GM18868 (cell line): ENCODE data around the gene ZFP69B.
"Not testable (repeated sequence)": the region's sequence is repeated elsewhere in the genome, so short reads cannot be mapped to it uniquely, and the experiment has no call there.

ENCODE experiments used
- ATAC-seq: cut with Tn5 transposase; IDR thresholded peaks from one replicate; pipeline ENCODE4 v1.9.1; 2021; ENCODE audit warnings: mild to moderate bottlenecking, moderate library complexity; ENCODE audit not compliant: unreplicated experiment

ZFP69B gene

DNA sequence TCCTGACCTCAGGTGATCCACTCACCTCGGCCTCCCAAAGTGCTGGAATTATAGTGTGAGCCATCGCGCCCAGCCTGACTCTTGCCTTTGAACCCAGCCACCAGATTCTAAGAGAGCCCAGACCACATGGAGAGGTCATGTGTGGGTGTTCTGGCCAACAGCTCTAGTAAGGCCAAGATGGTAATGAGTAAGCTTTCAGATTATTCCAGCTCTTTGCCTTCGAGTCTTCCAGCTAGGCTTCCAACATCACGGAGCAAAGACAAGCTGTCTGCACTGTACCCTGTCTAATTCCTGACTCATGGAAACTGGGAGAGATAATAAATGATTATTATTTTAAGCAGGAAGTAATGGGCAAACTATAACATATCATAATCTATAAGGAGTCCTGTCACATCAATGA lies 14.8 kb upstream of the ZFP69B start:
- no peak for ATAC-seq

DNA sequence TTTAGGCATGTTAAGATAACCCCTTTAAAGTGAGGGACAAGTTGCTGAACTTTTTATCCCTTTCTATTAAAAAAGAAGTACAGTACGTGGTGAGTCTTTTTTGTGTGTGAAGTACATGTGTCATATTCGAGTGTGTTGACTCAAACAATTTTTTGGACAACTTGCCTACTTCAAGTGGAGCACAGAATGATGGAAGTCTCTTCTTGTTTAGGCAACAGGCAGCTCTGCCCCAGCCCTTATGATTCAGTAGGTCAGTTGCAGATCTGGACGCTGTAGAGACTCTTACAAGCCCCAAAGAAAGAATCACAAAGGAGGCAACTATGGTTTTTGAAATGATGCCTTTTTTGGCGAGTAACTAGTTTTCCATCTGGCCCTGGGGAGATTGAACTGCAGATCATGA lies 14.4 kb upstream of the ZFP69B start:
- no peak for ATAC-seq

- ATAC-seq, result no peak
These were observed 11.8 kb upstream of the ZFP69B start for GRCh38 chr1:40438391-40439015.

- no peak for ATAC-seq
These were observed 11.0 kb upstream of the ZFP69B start for GRCh38 chr1:40439247-40439646.

- peak; percentile 42 for ATAC-seq
These were observed 390 bp downstream of the ZFP69B start for GRCh38 chr1:40450495-40451237.

DNA sequence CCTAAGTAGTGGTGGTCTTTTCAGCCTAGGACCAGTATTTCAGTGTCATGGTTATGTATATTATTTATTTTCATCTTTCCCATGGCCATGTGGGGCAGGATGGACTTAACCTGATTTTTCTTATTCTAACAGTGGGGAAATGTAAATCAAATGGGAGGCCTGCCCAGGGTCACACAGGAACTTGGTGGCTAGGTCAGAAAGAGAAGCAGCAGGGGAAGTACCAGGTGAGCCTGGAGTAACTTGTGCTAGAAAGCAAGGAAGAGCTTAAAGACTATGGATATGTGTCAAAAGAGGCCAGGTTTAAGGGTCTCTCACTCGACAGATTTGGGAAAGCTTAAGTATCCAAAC lies 936 bp downstream of the ZFP69B start:
- ATAC-seq, result peak; percentile 16

DNA sequence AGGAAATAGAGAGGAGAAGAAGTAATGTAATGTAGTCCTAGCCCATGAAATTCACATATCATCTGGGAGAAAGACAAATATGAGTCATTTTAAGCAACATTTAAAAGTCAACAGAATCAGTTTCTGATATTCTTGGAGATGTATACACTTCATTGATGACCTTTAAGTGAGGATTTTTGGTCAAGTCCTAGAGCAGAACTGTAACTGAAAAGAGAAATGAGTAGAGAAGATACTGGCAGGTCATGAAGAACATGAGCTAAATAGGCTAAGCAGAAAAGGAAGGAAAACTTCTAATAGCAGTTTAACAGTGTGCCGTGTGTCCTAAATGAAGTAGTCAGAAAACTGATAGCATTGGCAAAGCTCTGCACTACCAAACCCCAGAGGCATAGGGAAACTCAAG lies 4.6 kb downstream of the ZFP69B start:
- no peak for ATAC-seq

DNA sequence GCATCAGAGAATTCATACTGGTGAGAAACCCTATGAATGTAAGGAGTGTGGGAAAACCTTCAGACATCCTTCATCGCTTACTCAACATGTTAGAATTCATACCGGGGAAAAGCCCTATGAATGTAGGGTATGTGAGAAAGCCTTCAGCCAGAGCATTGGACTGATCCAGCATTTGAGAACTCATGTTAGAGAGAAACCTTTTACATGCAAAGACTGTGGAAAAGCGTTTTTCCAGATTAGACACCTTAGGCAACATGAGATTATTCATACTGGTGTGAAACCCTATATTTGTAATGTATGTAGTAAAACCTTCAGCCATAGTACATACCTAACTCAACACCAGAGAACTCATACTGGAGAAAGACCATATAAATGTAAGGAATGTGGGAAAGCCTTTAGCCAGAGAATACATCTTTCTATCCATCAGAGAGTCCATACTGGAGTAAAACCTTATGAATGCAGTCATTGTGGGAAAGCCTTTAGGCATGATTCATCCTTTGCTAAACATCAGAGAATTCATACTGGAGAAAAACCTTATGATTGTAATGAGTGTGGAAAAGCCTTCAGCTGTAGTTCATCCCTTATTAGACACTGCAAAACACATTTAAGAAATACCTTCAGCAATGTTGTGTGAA lies 12.8 kb downstream of the ZFP69B start:
- no peak for ATAC-seq

DNA sequence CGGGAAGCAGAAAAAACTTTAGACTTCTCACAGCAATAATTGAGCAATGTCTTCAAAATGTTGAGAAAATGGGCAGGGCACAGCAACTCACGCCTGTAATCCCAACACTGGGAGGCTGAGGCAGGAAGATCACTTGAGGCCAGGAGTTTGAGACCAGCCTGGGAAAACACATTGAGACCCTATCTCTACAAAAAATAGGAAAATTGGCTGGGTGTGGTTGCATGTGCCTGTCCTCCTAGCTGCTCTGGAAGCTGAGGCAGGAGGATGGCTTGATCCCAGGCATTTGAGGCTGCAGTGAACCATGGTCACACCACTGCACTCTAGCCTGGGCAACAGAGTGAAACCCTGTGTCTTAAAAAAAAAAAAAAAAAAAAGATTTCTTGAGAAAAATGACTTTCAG lies 19.1 kb downstream of the ZFP69B start:
- ATAC-seq, result no peak

GRCh38 chr1:40475268-40475667 lies 25.0 kb downstream of the ZFP69B start:
- ATAC-seq, result no peak

DNA sequence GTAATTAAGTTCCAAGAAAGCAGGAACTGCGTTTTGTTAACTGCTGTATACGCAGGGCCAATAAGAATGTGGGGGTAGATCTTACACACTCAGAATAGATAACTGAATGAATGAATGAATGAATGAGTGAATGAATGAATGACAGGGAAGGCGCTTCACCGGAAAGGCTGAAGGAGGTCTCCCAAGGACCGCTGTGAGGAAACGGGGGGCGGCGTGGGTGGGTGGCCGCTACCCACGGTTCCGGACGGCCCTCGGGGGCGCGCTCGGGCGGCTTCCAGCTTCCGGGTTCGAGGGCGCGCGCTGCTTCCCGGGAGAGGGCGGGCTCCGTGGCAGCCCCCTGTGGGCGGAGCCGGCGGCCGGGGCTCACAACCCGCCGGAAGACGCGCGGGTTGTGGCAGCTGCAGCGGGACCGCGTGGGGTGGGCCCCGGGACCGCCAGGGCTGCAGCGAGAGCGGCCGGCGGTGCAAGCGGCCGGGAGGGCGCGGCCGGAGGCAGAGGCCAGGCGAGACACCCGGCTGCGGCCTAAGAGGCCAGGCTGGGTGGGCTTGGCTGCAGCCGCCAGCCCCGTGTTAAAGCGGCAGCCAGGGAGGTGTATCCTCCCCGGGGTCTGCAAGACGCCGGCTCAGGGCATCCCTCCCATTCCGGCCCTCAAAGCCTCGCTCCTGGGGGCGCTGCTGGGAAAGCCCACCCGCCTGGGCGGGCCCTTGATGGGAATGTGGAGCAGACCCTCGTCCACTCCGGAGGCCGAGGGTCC lies 26.8 kb downstream of the ZFP69B start, which contains the start of gene ZFP69:
ZFP69 (plus strand) TSS at position 367 of the 754 bp plus-strand sequence. CDS start 2,072 bp downstream, outside the sequence.
- ATAC-seq, result peak; percentile 71

DNA sequence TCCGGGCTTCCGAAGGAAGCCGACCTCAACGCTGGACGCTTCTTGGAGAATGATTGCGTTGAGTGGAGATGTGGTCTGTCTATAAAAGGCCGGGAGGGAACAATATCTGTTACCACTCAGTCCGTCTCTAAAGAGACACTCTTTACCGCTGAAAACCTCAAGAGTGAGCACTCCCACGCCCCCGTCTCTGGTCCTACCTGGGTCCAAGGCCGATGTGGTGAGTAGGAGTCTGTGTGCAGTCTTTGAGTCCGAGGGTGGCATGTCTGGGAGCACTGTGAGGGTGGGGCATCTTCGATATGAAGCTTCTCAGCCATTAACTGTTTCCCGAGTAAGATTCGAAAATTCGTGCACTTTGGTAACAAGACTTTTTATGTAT lies 27.4 kb downstream of the ZFP69B start:
- ATAC-seq, result peak; percentile 21

DNA sequence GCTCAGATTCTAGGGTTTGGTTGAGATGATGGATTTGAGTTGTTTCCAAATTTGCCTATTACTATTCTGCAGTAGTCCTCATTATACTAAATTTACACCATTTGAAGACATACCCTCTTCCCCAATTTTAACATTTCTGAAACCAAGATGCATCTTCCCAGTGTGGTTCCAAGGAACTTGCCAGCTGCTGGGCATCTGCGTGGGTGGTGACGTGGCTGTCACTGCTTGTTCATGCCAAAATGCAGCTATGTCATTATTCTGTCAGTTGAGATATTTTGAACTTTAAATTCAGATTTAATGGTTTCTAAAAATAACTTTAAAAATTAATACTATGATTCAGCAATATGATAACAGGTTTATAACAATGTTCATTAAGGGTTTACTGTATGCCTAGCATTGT lies 28.0 kb downstream of the ZFP69B start:
- ATAC-seq, result no peak

DNA sequence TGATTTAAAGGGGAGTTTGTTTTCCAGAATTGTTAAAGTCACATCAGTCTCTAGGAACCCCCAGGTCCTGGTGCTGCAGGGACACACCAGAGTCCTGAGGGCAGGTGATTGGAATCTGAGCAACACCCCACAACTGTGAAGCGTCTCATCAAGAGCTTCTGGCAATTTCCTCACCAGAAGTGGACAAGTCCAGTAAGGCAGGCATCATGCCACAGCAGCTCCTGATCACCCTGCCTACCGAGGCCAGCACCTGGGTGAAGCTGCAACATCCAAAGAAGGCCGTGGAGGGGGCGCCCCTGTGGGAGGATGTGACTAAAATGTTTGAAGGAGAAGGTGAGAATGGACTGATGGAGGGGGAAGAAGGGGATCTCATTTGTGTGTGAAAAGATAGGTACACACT lies 28.9 kb downstream of the ZFP69B start:
- no peak for ATAC-seq

DNA sequence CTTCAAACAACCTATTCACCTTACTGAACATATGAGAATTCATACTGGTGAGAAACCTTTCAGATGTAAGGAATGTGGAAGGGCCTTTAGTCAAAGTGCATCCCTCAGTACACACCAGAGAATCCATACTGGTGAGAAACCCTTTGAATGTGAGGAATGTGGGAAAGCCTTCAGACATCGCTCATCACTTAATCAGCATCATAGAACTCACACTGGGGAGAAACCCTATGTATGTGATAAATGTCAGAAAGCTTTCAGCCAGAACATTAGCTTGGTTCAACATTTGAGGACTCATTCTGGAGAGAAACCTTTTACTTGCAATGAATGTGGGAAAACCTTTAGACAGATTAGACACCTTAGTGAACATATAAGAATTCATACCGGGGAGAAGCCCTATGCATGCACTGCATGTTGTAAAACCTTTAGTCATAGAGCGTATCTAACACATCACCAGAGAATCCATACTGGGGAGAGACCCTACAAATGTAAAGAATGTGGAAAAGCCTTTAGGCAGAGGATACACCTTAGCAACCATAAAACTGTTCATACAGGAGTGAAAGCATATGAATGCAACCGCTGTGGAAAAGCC lies 45.1 kb downstream of the ZFP69B start:
- ATAC-seq, result no peak

DNA sequence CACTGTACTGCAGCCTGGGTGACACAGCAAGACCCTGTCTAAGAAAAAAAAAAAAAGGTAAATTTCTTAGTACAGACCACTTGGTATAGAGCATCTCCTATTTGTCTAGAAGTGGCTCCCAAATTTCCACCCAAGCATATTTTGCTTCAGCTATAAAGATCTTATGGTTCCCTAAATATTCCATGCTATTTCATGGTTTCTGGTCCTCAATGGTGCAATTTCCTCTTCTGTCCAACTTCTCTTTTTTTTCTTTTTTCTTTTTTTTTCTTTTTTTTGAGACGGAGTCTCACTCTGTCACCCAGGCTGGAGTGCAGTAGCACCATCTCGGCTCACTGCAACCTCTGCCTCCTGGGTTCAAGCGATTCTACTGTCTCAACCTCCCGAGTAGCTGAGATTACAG lies 52.4 kb downstream of the ZFP69B start:
- ATAC-seq, result not testable (repeated sequence)

DNA sequence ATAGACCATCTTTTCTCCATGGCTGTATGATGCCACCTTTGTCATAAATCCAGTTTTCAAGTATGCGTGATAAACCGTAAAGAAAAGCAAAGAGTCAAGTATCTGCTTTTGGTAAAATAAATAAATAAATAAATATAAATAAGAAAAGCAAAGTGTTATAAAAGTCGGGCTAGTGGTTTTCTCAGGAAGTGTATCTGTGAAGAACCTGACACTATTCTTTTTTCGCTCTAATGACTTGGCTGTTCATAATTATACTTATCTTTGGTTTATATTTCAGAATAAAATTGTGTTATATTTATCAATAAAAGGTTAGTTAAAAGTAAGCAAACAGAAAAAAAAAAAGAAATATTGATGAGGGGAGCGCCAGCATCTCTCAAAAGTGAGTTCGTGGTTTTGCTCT lies 57.7 kb downstream of the ZFP69B start:
- ATAC-seq, result no peak

DNA sequence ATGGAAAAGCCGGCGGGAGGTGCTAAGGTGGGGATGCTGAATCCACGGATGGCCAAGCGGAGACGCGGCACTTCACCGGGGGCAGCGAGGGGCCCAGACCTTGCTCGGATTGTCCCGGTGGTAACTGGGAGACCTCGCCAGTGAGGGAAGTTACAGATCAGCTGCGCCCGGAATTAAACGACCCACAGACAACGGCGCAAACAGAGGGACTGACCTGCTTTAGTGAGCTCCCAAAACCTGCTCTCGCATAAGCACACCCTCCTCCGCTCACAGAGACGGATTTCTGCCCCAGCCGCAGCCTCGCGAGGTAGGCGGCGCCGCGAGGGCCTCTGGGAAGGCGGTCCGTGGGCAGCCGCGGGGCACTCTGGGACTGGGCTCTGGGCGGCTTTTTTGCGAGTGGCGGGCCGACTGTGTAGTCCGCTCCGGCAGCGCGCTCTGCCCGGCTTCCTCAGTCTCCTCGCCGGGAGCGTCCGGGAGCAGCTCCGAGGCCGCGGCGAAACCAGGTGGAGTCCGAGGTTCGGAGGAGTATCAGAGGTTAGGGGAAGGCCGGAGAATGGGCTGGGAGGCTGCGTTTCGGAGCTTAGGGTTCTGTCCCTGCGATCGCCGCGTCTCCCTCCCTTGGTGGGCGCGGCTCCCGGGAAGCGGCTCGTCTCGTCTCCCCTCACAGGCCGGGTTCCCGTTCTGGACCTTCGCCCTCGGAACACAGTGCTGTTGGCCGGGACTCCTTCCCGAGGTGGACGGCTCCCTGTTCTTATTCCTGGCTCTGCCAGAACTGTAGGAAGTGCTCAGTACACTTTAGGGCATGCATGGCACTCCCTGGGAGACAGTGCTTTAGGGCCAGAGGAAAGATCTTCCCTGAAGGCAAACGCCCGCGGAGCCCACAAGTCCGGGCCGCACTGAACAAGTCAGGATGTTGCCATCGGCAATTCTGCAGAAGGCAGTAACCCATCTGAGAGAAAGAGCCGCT lies 58.4 kb downstream of the ZFP69B start, which contains the start of gene EXO5:
EXO5 (plus strand) TSS at position 393 of the 967 bp plus-strand sequence. CDS start 5,778 bp downstream, outside the sequence.
- ATAC-seq, result peak; percentile 94
